ENCODE data around the gene TAL1.

The TAL1 gene

DNA sequence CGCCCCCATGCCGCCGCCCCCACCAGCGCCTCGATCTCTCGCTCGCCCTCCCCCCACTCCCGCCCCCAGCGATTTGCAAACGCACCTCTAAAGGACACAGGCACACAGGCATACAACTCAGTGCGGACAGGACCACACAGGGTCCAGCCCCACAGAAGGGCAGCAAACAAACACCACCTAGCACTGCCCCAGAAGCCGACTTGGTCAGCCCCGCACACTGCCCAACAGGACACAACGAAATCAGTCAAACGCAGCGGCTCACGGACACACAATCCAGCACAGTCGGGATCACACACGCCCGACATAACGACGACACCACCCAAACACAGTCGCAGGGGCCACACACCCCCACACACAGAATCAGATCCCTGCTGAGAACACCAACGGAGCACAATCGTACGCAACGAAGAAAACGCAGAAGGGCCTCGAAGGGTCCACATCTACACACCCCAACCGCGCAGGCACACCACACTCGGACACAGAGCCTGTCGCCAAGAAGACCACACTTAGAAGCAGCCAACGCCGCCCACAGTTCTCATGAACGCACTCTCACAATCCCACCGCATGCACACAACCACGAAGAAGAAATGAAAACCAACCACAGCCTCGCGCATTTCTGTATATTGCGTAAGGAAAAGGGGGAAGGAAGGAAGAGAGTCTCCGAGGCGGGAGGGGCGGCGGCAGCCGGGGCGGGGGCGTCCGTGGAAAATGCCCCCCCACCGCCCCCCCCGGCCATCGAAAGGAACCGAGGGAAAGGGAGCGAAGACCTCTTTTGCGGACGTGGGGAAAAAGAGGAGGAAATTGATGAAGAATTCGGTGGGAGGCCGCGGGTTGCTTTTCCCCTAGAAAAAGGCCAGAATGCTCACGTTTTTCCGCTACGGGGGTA, 481 bp downstream of the TAL1 start:
- Histone ChIP-seq H3K36me3 (replicated peaks) (no peaks in the 10 kb centered on the region), H3K4me3 (ENCODE audit: low read depth, low read length) (no peak overlapping the region), H3K27me3 (replicated peaks) (peaks cover 75% of the 10 kb centered on the region), H3K27ac (no peak overlapping the region)
- TF ChIP-seq, protein P1, sequence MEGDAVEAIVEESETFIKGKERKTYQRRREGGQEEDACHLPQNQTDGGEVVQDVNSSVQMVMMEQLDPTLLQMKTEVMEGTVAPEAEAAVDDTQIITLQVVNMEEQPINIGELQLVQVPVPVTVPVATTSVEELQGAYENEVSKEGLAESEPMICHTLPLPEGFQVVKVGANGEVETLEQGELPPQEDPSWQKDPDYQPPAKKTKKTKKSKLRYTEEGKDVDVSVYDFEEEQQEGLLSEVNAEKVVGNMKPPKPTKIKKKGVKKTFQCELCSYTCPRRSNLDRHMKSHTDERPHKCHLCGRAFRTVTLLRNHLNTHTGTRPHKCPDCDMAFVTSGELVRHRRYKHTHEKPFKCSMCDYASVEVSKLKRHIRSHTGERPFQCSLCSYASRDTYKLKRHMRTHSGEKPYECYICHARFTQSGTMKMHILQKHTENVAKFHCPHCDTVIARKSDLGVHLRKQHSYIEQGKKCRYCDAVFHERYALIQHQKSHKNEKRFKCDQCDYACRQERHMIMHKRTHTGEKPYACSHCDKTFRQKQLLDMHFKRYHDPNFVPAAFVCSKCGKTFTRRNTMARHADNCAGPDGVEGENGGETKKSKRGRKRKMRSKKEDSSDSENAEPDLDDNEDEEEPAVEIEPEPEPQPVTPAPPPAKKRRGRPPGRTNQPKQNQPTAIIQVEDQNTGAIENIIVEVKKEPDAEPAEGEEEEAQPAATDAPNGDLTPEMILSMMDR (IDR thresholded peaks at IDR 0.05; ENCODE audit: low read depth, low read length, missing control alignments), result no peak
- DNase-seq, result peak; percentile 14
- in situ Hi-C loops (cut with HindIII; ENCODE audit: low pct_ligation_motif_present, low sequenced_read_pairs), result no loop called here

DNA sequence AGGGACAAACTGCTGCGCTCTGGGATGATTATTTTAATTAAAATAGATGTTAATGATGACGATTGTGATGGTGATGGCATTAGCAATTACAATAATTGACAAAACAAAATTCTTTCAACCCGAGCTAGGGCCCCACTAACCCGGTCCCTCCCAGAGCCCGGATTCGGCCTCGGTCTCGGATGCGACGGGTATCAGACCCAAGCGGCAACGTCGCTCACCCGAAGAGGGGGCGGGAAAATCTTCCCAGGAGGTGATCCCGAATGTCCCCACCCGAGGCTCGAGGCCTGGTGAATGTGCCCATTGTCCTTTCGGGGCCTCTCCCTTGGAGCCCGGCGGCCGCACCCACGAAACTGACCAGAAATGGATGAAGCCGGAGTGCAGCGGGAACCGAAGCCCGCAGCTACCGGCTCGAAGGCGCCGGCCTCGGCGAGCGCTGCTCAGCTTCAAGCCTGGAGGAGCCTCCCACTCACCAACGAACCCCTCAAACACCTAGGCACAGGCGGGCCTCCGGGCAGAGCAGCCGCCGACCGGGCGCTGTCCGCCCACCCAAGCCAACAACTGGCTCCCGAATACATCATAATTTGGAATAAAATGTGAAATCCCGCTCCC, 1.2 kb downstream of the TAL1 start:
- Histone ChIP-seq H3K27me3 (replicated peaks) (peaks cover 82% of the 10 kb centered on the region), H3K36me3 (replicated peaks) (no peaks in the 10 kb centered on the region), H3K27ac (no peak overlapping the region), H3K4me3 (ENCODE audit: low read depth, low read length) (no peak overlapping the region)
- TF ChIP-seq, protein P1 (IDR thresholded peaks at IDR 0.05; ENCODE audit: low read depth, low read length, missing control alignments), result no peak
- DNase-seq, result no peak
- in situ Hi-C loops (cut with HindIII; ENCODE audit: low pct_ligation_motif_present, low sequenced_read_pairs), result no loop called here

DNA sequence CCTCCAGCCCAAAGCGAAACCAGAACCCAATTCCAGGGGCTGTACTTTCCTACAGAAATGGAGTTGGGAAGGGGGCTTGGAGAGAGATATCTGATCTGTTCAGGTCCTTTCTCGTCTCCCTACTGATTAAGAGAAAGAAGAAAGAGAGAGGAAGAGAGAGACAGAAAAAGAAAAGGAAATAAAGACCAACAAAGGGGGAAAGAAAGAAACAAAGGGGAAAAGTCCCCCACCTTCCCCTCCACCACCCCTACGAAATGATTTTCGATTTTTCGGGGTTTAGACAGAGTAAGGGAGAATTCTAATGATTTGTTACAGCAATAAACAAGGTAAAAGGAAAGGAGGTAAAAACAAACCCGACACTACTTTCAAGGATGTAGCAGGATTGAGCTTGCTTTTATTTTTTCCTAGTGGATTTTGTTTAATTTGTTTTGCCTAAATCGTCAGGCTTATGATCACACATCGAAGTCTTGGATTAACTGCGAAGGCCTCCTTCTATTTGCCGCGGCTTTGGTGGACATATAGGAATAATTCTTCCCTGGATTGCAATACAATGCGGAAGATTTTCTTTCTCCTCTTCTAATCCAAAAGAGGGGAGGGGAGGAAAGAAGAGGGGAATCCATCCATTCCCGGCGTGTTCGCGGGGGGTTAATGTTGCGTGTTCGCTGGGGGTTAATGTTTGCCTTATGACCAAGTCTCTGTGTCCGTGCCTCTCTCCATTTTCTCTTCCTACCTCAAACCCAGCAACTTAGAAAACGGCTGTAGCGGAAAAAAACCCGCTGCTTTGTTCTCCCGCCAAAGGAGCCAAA, 1.9 kb downstream of the TAL1 start:
- TF ChIP-seq, protein P1 (IDR thresholded peaks at IDR 0.05; ENCODE audit: low read depth, low read length, missing control alignments), result no peak
- DNase-seq, result no peak
- Histone ChIP-seq H3K27me3 (replicated peaks) (peaks cover 89% of the 10 kb centered on the region), H3K27ac (no peak overlapping the region), H3K4me3 (ENCODE audit: low read depth, low read length) (no peak overlapping the region), H3K36me3 (replicated peaks) (no peaks in the 10 kb centered on the region)
- in situ Hi-C loops (cut with HindIII; ENCODE audit: low pct_ligation_motif_present, low sequenced_read_pairs), result no loop called here

DNA sequence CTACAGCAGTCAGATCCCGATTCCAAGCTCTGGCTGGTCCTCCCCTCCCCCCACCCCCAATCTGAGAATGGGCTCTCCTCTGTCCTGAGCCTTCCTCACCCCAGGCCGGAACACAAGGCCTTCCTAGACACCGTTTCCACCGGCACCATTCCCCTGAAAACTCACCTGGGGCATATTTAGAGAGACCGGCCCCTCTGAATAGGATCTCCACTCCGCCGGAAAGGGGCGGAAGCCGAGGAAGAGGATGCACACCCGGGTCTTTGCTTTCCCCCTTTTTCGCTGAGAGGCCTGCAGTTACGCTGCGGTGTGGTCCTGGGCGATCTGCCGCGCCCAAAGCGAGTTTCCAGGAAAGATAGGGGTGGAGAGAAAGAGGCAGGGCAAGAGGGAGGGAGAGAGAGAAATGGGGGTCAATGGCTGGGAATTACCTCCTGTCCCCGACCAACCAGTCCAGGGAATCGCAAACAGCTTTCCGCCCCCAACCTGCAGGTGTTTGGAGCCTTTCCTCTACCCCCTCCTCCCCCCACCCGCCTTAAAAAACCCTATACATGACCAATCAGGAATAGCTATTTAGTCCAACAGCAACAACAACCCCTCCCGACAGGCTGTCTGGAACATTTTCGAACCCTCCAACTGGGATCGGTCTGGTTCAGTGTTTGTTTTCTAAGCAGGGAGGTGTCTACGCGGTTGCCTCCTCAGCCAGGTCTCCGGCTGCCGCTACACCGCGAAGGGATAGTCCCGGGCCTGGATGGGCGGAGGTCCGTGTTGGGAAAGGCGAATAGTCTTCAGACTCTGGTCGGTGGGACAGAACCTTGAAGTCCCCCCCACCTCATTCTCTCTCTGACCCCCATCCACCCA, 2.8 kb downstream of the TAL1 start:
- Histone ChIP-seq H3K27me3 (replicated peaks) (peaks cover 95% of the 10 kb centered on the region), H3K4me3 (ENCODE audit: low read depth, low read length) (no peak overlapping the region), H3K36me3 (replicated peaks) (no peaks in the 10 kb centered on the region), H3K27ac (no peak overlapping the region)
- DNase-seq, result no peak
- in situ Hi-C loops (cut with HindIII; ENCODE audit: low pct_ligation_motif_present, low sequenced_read_pairs), result no loop called here
- TF ChIP-seq, protein P1 (IDR thresholded peaks at IDR 0.05; ENCODE audit: low read depth, low read length, missing control alignments), result no peak

DNA sequence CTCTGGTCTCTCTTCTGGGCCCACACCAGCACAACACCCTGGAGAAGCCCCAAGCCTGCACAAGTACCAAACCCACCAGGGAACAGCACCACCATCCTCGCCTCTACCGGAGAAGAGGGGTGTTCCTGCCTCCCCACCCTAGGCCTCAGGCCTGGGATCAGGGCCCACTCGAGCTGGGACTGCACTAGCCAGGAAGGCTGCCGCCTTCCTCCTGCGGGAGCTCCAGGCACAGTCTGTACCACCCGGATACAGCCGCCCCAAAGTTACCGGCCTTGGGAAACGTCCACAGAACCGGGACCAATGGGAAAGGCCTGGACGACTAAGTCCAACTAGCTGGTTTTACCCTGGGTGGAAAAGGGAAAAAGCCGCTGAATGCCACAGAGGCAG, 3.4 kb downstream of the TAL1 start:
- no peaks in the 10 kb centered on the region for H3K36me3 ChIP-seq (replicated peaks)
- DNase-seq, result no peak
- peaks cover 96% of the 10 kb centered on the region for H3K27me3 ChIP-seq (replicated peaks)
- in situ Hi-C loops (cut with HindIII; ENCODE audit: low pct_ligation_motif_present, low sequenced_read_pairs), result no loop called here
- no peak overlapping the region for H3K4me3 ChIP-seq (ENCODE audit: low read depth, low read length)
- H3K27ac ChIP-seq, result no peak overlapping the region
- TF ChIP-seq, protein P1 (IDR thresholded peaks at IDR 0.05; ENCODE audit: low read depth, low read length, missing control alignments), result no peak
